CD4-positive, alpha-beta T cell treated with Interleukin-4 for 4 hours (primary cell): ENCODE results near the gene UQCR11.
"Not testable (repeated sequence)": the region's sequence is repeated elsewhere in the genome, so short reads cannot be mapped to it uniquely, and the experiment has no call there.

Experiments
- DNase-seq: peaks from one replicate; pipeline ENCODE4 v3.0.0-alpha.2; 2020

The UQCR11 gene

DNA sequence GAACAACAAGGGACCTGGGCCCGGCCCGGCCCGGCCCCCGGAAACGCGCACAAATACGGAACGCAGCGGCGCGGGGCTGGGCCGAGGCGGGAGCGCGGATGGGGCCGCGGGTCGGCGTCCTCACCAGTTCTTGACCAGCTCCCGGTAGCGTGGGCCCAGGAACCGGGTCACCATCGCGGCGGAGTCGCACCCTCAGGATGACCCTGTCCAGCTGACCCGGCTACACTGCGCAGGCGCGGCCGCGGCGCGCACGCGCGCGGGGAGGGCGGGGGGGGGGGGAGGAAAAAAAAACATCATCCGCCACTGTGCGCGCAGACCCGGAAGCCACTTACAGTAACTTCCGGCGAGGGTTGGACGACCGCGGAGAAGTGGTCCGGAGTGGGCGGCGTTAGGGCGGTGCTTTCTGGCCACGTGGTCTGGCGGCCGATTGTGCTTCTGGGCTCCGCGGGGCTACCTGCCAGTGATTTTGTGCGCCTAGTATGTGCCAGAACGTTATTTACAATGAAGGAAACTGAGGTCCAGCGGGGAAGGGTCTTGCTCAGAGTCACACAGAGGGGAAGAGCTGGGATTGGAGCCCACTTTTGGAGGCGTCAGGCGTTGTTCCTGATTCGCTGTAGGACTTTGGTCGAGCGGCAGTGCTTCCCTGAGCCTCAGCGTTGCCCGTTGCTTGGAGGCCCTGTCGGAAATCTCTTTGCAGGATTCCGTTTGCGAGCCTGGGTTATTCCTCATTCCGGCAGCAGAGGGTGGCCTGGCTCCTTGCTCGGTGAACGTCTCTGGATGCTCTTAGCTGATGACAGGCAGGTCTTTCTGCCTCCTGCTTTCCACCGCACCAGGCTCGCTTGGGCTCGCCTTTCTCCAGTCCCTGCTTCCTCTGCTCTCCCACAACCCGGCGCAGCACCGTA lies at the start of gene UQCR11:
Gene UQCR11 (minus strand): TSS at position 227 of the 902 bp plus-strand sequence. CDS start 53 bp downstream, at position 174.
- peak; percentile 93 for DNase-seq

DNA sequence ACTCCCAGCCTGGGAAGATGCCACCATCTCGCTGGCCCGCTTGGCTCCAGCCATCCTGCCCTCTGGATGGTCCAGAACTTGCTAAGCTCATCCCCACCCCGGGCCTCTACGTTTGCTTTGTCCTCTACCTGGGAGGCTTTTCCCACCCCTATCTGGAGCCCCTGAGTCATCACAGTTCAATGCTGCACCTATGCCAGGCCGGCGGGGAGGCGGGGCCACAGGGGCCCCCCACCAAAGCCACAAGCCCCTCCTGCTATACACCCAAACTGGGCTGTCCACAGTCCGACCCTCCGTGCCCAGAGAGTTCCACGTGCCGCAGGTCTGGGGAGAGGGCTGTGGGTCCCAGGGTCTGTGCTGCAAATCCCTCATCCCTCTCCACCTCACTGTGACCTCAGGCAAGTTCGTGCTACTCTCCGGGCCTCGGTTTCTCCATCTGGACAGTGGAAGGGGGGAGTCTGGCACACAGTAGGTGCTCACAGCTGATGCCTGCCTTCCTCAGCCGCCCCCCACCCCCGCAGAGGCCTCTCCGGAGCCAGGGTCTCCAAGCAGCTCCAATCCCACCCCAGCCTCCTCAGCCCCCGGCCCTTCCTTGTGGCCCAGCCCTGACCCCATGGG lies 49.0 kb upstream of the UQCR11 start:
- no peak for DNase-seq

DNA sequence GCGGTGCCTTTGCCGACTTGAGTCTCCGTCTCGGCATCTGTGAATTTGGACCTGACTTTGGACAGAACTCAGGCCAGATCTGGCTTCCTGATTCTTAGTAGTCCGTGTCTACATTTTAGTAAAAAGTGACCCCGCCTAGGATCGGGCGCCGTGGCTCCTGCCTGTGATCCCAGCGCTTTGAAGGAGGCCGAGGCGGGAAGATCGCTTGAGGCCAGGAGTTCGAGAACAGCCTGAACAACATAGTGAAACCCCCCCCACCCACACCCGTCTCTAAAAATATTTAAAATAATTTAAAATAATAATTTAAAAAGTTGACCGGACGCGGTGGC lies 48.0 kb upstream of the UQCR11 start:
- DNase-seq: no peak

DNA sequence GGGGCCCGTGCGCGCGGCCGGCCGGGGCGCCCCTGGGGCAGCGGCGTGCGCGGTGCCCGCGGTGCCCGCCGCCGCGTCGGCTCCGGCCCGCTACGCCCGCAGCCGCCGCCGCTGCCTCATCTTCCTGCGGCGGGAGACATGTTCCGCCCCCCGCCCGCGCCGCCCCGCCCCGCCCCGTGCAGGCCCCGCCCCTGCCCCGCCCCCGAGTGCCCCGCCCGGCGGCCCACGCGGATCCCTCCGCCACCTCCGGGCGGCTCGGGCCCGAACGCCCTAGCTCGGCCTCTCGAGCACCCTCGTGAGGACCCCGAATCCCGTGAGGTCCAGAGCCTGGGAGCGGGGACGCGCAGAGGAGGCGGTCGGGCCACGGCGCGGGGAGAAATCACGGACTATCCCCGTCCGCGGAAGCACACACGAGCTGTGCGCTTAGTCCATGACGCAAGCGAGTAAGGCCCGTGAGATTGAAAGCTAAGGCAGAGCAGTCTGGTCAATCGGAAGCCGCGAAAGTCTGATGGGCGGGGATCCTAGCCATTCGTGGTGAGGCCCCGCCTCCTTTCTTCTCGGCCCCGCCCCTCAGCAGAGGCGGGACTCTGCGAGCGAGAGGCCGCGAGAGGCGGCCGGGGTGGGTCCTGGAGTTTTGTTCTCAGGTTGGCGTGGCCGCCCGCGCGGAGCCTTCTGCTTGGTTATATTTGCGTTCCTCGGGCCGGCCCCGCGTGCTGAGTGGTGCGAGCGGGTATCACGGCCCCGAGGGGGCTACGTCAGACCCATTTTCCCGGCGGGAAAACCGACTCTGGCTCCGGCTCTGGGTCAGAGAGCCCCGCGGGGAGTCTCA lies 47.4 kb upstream of the UQCR11 start, which contains the start of gene TCF3:
Gene TCF3 (minus strand): TSS at position 145 of the 829 bp plus-strand sequence. CDS start 2,367 bp downstream, outside the sequence.
- DNase-seq: peak; percentile 98

DNA sequence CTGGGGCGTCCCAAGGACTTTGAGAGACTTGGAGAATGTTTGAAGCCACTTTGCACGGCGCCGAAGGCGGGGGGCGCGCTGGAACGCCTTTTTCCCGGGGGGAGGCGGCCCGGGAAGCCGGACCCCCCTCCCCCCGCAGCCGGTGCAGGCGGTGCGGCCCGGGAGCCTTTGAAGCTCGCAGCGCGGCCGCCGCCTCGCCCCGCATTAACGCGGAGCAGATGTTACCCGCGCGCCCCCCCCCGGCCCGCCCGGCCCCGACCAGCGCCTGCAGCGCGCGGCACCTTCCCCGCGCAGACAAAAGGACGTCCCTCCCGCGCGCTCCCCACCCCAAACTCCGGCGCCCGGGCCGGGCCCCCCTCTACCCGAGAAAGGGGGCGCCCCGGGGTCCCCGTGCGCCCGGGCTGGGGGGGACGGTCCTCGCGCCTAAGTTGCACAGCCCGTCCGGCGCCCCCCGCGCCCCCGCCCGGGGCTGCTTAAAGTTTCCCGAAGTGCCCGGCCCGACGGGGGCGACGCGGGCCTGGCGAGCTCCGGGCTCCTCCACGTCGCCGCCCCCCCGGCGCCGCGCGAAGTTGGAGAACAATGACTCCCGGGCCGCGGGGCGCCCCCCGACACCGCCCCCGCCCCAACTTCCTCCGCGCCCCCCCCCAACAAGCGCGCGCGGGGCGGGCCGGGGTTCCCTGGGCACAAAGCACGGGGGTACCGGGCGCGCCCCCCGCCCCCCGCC lies 46.5 kb upstream of the UQCR11 start:
- peak; percentile 26 for DNase-seq

DNA sequence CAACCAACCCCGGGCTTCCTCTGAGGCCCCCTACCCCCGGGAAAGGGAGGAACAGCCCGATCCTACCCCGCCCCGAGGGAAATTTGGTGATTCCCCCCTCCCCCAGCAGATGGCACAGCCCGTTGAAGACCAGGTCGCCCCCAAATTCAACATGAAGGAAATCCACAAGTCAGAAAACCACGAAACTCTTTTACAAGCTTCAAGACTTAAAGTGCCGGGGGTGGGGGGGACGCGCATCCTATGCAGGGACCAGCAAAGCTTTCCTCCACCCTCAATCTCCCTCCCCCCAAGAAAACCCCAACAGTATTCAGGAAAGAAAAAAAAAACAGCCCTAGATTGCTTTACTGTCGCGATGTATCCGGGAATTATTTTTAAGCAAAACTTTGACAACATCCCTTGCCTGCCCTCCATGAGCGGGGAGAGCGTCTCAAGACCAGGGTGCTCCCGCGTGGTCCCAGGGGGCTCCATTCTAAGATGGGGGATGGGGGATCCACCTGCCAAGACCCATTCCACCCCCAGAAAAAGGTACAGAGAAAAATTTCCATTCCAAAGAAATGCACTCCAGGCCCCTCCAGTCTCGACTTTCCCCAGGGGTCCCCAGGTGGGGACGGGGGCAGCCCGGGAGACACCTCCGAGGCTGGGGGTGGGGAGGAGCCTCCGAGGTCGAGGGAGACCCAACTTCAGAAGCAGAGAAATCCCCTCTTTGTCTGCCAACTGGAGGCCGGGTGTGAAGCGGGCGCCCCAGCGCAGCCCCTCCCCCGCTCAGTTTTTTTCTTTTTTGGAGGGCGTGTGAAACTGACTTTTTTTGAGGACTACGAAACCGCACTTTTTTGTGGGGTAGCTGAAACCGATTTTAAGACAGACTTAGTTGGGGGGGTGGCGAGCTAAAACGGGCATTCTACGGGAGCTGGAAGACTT lies 45.6 kb upstream of the UQCR11 start:
- DNase-seq: peak; percentile 71

DNA sequence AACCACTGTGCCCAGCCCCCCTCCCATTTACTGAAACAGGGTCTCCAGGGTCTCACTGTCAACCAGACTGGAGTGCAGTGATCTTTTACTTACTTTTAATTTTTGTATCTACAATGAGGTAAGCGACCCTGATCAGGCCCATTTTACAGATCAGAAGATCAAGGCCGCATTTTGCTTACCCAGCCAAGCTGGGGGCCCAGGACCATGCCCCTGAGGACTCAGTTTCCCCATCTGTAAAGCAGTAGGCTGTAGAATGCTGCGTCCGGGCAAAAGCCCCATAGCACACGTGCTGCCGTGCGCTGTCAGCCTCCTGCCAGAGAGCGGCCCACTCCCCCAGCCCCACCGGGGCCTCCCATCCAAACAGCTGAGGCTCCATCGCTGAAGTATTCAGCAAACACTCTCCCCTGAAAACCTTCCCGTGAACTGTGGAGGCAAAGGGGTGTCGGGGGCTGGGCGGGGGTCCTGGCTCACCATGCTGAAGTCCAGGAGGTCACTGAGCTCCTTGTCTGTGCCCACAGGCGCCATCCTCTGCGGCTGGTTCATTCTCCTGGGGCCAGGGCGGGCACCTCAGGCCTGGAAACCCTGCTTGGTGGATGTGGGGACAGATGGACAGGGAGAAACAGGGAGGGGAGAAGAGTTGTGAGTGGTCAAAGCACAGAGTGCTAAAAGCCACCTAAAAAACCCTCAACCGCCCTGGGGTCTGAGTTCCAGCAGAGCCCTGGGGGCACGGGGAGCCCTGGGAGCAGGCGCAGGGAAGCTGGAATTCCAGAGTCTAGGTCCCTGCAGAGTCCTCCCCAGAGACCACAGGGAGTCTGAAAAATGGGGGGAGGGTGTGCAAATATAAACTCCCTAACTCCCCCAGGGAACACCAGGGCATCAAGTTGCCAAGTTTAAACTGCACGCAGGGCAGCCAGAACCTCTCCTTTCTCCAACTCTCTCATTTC lies 44.7 kb upstream of the UQCR11 start:
- DNase-seq: no peak

DNA sequence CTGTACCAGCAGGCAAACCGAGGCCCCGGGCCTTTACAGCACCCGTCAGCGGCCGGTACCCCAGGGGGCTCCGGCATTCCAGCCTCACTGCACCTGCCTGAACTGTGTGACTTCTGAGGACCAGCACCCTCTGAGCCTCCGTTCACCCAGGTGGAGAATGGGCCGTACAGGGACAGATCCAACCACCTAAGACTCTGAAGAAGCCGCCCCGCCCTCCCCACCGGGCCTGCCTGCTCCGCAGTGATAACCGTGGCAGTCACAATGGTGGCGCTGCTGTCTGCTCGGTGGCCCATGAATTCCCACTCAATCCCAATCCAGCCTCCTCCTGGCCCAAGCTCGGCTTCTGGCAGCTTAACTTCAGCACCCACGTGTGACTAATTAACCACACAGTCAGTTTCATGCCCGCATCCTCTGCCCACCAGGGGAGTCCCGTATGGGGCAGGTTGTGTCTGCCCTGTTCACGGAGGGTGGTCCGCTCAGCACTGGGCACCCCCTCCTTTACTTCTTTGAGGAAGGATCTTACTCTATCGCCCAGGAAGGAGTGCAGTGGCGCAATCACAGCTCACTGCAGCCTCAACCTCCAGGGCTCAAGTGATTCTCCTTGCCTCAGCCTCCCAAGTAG lies 43.8 kb upstream of the UQCR11 start:
- DNase-seq: no peak

DNA sequence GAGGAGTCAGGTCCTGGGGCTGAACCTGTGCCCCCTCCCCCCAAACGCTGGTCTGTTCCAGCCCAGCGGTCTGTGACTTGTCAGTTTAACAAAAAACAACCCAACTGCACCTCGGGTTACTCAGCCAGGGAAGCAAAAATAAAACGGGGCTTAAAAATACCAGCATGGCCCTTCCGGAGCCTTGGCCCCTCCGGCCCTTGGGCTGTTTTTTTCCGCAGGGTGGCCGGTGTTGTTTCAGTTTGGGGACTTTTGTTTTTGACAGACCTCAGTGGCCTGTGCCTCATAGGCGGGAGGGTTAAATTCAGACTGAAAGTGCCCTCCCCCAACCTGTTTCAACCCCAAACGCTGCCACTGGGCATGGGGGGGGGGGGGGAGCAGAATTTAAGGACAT lies 43.2 kb upstream of the UQCR11 start:
- DNase-seq: no peak

DNA sequence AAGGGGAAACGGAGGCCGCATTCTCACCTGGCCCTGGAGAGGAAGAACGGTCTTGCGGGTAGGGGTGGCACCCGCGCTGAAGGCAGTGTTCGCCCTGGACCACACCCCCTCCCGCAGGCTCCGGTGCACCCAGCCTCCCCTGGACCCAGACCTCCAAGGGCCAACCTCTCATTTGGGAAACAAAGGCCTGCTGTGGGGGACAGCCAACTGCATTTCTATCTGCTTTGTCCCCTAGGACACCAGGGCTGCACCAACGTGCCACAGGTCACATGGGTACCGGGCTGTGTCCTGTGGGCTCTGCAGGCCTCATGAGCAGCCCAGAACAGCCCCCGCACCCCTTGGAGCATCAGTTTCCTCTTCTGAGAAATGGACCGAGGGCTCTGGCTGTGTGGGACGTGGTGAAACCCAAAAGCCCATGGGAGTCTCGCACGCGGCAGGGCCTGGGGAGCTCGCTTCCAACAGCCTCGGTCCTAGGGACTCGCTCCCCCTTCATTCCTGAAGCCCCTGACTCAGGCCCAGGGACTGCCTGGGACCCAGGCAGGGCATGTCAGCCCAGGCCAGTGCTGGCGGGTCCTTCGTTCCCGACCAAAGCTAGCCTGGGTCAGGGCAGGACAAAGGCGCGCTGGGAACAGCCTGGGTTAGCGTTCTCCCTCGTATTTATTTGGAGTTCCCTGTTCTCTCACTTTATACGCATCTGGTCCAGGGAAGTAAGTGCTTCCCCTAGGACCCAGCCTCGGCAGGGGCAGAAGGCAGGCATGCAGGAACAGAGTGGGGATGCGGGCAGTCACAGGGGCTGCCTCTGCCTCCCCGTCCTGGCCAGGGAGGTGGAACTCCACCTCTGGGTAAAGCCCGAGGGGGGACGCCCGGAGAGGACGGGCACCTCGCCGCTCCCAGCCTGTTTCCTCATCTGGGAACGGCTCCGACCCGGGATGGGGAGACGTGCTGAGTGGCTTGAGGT lies 42.5 kb upstream of the UQCR11 start:
- no peak for DNase-seq

DNA sequence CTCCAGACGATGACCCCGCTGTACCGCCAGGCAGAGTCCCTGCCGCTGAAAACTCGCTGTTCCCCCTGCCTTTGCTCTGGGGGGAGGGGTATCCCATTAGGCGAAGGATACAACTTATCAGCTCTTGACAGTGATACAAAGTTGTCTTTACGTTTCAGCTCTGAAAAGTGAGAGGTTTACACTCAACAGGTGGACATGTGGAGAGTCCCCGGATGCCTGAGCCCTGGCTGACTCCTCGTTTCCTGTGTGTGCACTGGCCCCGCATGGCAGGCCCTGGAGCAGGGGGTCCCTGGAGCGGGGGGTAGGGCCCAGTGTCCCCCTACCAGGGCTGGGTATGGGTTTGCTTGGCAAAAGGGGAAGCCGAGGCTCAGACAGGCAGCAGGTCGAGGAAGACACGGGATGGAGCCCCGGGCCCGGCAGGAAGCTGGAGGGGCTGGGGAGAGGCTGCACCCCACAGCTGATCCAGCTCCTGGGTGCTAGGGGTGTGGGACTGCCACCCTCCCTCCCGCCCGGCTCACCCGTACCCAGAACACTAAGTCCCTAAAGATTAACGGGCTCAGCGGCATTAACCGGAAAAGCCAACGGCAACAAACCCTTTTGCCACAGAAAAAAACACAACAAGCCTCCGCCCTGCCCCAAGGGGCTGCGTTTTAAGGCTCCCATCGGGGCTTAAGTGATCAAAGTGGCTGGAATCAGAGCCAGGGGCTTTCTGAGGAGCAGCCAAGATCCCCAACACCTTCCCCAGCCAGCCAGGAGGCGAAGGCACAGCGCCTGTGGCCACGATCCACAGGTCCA lies 41.6 kb upstream of the UQCR11 start:
- DNase-seq: no peak

DNA sequence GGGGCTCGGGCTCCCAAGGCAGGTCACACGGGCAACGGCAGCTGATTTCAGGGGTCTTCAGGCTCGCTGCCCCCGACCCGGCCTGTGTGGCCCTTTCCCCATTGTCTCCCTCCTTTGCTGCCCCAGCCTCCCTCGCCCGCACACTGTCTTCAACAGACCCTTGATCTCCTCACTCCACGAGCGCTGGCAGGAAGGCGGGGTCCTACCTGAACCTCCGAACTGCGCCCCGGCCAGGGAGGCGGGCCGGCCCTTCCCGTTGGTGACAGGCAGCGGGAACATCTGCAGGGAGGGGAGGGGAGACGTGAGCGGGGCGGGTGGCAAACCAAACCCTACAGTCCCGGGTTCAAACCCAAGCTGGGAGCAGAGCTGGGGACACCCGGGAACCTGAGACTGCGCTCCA lies 40.9 kb upstream of the UQCR11 start:
- DNase-seq: no peak

DNA sequence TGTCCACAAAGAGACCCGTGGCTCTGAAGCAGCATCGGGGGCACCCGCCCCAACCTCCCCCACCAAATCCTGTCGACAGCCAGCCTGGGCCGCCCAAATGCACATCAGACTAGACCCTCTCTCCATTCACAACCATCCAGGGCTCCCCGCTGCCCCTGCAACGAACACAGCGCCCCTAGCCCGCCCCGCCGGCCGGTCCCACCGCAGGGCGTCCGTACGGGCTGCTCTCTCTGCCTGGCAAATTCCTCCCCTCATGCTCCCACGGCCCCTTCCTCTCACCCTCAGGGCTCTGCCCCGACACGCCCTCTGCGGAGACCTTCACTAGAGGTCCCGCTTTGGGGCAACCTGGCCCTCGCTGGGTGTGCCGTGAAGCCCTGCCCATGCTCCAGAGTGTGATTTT lies 40.0 kb upstream of the UQCR11 start:
- no peak for DNase-seq

DNA sequence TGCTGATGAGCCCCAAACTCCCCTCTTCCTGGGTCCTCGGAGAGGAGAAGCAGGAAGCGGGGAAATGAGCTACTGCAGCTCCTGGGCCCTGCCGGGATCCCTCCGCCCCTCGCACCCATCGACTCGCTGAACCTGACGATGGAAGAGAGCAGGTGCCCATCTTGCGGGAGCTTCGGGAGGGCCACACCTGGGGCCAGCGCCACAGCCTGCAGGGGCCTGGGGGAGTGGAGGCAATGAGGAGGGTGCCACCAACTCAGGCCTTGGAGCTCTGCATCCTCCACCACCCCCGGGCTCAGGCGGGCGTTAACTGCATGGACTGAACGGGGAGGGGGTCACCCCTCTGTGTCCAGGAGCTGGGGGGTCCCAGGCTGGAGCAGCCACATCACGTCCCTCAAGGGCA lies 38.8 kb upstream of the UQCR11 start:
- DNase-seq: no peak

DNA sequence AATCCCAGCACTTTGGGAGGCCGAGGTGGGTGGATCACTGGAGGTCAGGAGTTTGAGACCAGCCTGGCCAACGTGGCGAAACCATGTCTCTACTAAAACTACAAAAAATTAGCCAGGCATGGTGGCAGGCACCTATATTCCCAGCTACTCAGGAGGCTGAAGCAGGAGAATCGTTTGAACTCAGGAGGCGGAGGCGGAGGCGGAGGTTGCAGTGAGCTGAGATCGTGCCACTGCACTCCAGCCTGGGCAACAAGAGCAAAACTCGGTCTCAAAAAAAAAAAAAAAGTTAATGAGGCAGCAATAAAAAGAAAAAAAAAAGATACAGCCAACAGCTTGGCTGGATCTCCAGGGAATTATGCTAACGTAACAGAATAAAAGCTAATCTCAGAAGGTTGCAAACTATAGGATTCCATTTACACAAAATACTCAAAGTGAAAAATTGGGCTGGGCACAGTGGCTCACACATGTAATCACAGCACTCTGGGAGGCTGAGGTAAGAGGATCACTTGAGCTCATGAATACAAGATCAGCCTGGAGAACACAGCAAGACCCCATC lies 35.7 kb upstream of the UQCR11 start:
- not testable (repeated sequence) for DNase-seq

DNA sequence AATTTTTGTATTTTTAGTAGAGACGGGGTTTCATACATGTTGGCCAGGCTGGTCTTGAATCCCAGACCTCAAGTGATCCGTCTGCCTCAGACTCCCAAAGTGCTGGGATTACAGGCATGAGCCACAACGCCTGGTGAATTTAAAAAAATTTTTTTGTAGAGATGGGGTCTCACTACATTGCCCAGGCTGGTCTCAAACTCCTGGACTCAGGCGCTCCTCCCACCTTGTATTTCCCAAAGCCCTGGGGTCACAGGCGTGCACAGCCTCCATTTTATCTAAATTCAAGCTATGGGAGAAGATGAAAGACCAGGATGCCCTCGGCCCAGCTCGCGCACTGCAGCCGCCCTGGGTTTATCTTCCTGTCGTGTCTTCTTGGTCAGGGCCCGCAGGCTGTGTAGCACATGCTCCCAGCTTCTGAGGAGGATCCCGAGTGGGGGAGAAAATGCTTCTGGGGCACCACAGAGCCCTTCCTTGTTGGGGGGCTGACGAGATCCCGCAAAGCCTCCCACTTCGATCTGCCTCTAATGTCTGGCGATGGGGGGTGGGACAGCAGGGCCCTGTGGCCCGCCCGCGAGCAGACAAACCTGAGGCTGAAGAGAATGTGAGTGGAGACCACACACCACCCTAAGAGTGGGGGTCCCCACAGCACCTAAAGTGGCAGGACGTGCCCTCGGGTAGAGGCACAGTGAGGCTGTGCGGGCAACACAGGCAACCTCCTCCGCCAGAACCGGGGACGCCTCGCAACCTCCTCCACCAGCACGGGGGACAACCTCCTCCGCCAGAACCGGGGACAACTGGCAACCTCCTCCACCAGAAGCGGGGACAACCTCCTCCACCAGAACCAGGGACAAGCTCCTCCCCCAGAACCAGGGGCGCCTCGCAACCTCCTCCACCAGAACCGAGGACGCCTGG lies 31.3 kb upstream of the UQCR11 start:
- DNase-seq: no peak

DNA sequence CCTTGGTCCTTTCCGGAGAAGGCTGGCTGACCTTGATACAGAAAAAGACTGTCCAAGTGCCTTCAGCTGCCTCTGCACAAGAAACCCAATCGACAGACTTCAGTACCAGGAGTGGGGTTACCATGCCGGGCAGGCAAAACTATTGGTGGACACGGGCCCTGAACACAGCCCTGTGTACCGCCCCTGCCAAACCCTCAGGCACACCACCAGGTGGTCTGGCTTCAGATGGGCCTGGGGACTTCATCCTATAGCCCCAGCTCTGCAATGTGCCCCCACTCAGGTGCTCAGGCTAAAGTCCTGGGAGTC lies 29.6 kb upstream of the UQCR11 start:
- DNase-seq: no peak
